K562 (cell line): ENCODE data around the gene BBC3. TPM values are rescaled to one million over a fixed set of nuclear protein-coding genes. Genes with fewer than 3 reads are reported as not detected.

Source experiments
- ASH1L ChIP-seq: fragments of 450-650 bp; IDR thresholded peaks from 2 replicates; pipeline ENCODE4 v1.6.1; 2018; ENCODE audit warnings: borderline replicate concordance, mild to moderate bottlenecking, low read depth; ENCODE audit not compliant: partially characterized antibody
- BCL6 ChIP-seq: fragments of 250-450 bp; sonication (Bioruptor Pico); IDR thresholded peaks from 2 replicates; pipeline ENCODE4 v1.4.0; 2020
- CBX2 ChIP-seq: fragments of 200-600 bp; sonication (generic); IDR thresholded peaks from one replicate; pipeline ENCODE4 v1.6.1; 2012; ENCODE audit warnings: mild to moderate bottlenecking, low read length, inconsistent platforms; ENCODE audit not compliant: insufficient read depth, poor library complexity, severe bottlenecking
- CREB5 ChIP-seq: fragments of 250-450 bp; sonication (Bioruptor Pico); IDR thresholded peaks from 2 replicates; pipeline ENCODE4 v1.5.0; 2020; ENCODE audit warnings: mild to moderate bottlenecking
- CREBBP ChIP-seq: IDR thresholded peaks from one replicate; pipeline ENCODE4 v1.6.1; 2012; ENCODE audit warnings: low read depth, mild to moderate bottlenecking, control low read depth, inconsistent platforms, low read length
- FOXJ2 ChIP-seq: fragments of 200-800 bp; sonication (Bioruptor generic); IDR thresholded peaks from 2 replicates; pipeline ENCODE4 v1.6.1; 2016; ENCODE audit warnings: missing genetic modification characterization, missing compliant biosample characterization
- FOXK2 ChIP-seq, 2 experiments: fragments of 450-650 bp; IDR thresholded peaks in 1 of 2; conservative IDR thresholded peaks in 1 of 2; 2 replicates each; pipeline ENCODE4 v1.6.1; 2016; ENCODE audit warnings: low read depth in 2 of 2, mild to moderate bottlenecking in 1 of 2
- FUS ChIP-seq: fragments of 200-400 bp; formaldehyde crosslinking; optimal IDR thresholded peaks from 2 replicates; pipeline ENCODE3; 2017; ENCODE audit warnings: low read depth, low read length
- GTF2E2 ChIP-seq: fragments of 200-800 bp; sonication (Bioruptor generic); IDR thresholded peaks from 2 replicates; pipeline ENCODE4 v1.6.1; 2016; ENCODE audit warnings: missing genetic modification characterization, missing compliant biosample characterization
- MCM5 ChIP-seq: fragments of 450-650 bp; IDR thresholded peaks from 2 replicates; pipeline ENCODE4 v1.6.1; 2016; ENCODE audit warnings: low read depth
- MNT ChIP-seq, 2 experiments: fragments of 450-650 bp; conservative IDR thresholded peaks; 2 replicates each; pipeline ENCODE4 v1.6.1; 2017; ENCODE audit warnings: mild to moderate bottlenecking in 2 of 2, moderate library complexity in 2 of 2
- PCBP1 ChIP-seq: fragments of 200-400 bp; formaldehyde crosslinking; IDR thresholded peaks from 2 replicates; pipeline ENCODE4 v1.6.1; 2018; ENCODE audit warnings: mild to moderate bottlenecking, low read depth, low read length; ENCODE audit not compliant: poor library complexity, severe bottlenecking
- POLR2AphosphoS2 ChIP-seq: IDR thresholded peaks from 2 replicates; pipeline ENCODE4 v1.6.1; 2012; ENCODE audit warnings: low read length, improper control_type of control experiment
- PURB ChIP-seq: sonication (generic); formaldehyde crosslinking; IDR thresholded peaks from 2 replicates; pipeline ENCODE4 v1.9.0; 2021; ENCODE audit warnings: low read depth, mild to moderate bottlenecking, missing genetic modification reagents
- RFX7 ChIP-seq: fragments of 250-450 bp; sonication (Bioruptor Pico); IDR thresholded peaks from 2 replicates; pipeline ENCODE4 v1.5.1; 2021; ENCODE audit warnings: mild to moderate bottlenecking
- SMARCB1 ChIP-seq: IDR thresholded peaks from 2 replicates; pipeline ENCODE4 v1.6.1; 2011; ENCODE audit warnings: improper control_type of control experiment, low read depth; ENCODE audit not compliant: insufficient read length
- SREBF2 ChIP-seq: sonication (generic); formaldehyde crosslinking; IDR thresholded peaks from 2 replicates; pipeline ENCODE4 v1.4.0; 2020; ENCODE audit warnings: mild to moderate bottlenecking, missing genetic modification reagents
- TFE3 ChIP-seq: fragments of 450-650 bp; formaldehyde crosslinking; IDR thresholded peaks from 2 replicates; pipeline ENCODE4 v1.4.0; 2020; ENCODE audit warnings: mild to moderate bottlenecking, mixed read lengths
- TRIM24 ChIP-seq, 2 experiments: fragments of 450-650 bp; IDR thresholded peaks; 2 replicates each; pipeline ENCODE4 v1.6.1; 2016
- ZNF449 ChIP-seq: fragments of 250-450 bp; sonication (Bioruptor Pico); IDR thresholded peaks from 2 replicates; pipeline ENCODE4 v1.8.0; 2022; ENCODE audit warnings: moderate library complexity, mild to moderate bottlenecking, inconsistent platforms
- polyA plus RNA-seq, 8 experiments: library from polyadenylated mRNA; depleted of rRNA in 4 of 8; stranded (reverse) in 5 of 8; unstranded in 3 of 8; fragments of >200 nt; fragmentation: Nextera tagmentation in 2 of 8; fragmentation: Illumina TruSeq in 1 of 8; extraction: Ambion mirVana in 2 of 8; extraction: Trizol in 1 of 8; gene quantifications; 2 replicates each; pipeline versions ENCODE4 v1.2.1 to v1.2.3, GENCODE V29; 2011 to 2014; ENCODE audit warnings: inconsistent platforms in 1 of 8, missing spikeins in 1 of 8
- total RNA-seq, 7 experiments: library from RNA; depleted of rRNA in 6 of 7; stranded (reverse); fragments of >200 nt in 6 of 7; fragmentation: Illumina TruSeq in 2 of 7; extraction: Trizol in 2 of 7; gene quantifications; 2 replicates each; pipeline versions ENCODE4 v1.2.1 to v1.2.3, GENCODE V29; 2011 to 2021; ENCODE audit warnings: low replicate concordance in 1 of 7
- TF ChIP-seq, protein P1 (sequence below): fragments of 250-450 bp; sonication (Bioruptor Pico); IDR thresholded peaks from 2 replicates; pipeline ENCODE4 v1.5.0; 2021

Gene BBC3
- total and polyA plus RNA-seq, 9 of the 15 experiments (the other 6 are each of a cell fraction or from before 2014, with no cell fraction given), result 0.15 to 30.7 (median 4.8) TPM

DNA sequence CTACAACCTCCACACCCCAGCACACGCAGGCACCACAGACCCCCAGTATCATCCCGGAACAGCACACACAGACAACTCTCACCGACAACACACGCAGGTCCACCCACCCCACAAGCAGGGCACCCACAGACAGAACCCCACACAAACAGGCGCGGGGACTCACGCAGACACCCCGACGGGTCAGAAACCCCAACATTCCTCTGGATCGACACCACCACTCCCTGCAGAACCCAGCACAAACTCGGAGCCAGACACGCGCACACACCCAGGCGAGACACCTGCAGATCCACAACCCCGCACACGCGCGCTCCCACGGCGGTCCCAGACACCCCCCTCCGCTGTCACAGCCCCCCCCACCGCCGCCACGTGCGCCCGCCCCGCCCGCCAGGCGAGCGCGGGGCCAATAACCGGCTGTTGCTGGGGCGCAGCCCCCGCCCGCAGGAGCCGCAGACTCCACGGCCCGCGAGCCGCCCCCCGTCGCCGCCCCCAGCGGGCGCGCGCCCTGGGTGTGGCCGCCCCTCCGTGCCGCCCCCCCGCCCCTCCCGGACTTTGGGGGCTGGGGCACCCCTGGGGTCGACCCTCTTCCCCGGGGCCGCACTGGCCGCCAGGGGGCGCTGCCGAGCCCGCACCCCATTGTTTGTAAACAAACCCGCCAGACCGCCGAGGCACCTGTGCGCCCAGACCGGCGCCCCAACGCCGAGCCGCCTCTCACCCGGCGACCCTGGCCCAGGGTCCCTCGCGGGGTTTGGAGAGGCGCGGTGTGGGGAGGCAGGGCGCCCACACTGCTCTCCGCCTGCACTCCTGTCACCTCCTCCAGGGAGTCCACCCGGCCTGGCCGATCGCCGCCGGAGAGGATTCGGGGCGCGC lies 712 bp downstream of the BBC3 start (continued):
- TF ChIP-seq MNT (conservative IDR thresholded peaks at IDR 0.05) (peak; percentile 99), BCL6 (CRISPR knock-in tag) (no peak), PURB (CRISPR knock-in tag) (no peak), TRIM24 (IDR thresholded peaks at IDR 0.05) (no peak; a peak in 1 of 4 replicates), ASH1L (no peak), SMARCB1 (no peak), CREBBP (no peak), FUS (peak; percentile 35), GTF2E2 (peak; percentile 52; the same call in 1 of the 2 replicates), FOXK2 (conservative IDR thresholded peaks at IDR 0.05 in 1 of 2, IDR thresholded peaks at IDR 0.05 in 1 of 2; ENCODE audit: low read depth in 2 of 2) (peak; percentile 80 to 91), RFX7 (CRISPR knock-in tag) (no peak), PCBP1 (peak; percentile 90), CREB5 (no peak), CBX2 (no peak), SREBF2 (CRISPR knock-in tag) (no peak), TFE3 (CRISPR knock-in tag) (no peak), POLR2AphosphoS2 (no peak), ZNF449 (CRISPR knock-in tag) (no peak), FOXJ2 (peak; percentile 85), MCM5 (no peak)
- TF ChIP-seq, protein P1, sequence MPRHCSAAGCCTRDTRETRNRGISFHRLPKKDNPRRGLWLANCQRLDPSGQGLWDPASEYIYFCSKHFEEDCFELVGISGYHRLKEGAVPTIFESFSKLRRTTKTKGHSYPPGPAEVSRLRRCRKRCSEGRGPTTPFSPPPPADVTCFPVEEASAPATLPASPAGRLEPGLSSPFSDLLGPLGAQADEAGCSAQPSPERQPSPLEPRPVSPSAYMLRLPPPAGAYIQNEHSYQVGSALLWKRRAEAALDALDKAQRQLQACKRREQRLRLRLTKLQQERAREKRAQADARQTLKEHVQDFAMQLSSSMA, result peak; percentile 36; the same call in 1 of the 2 replicates
